GM18870 (cell line): ENCODE measurements around the gene PAMR1.

Source experiments
- ATAC-seq: cut with Tn5 transposase; IDR thresholded peaks from one replicate; pipeline ENCODE4 v1.9.1; 2021; ENCODE audit warnings: moderate library complexity; ENCODE audit not compliant: unreplicated experiment

The PAMR1 gene

GRCh38 chr11:35407041-35407440 is 118.4 kb downstream of the PAMR1 start:
- ATAC-seq: no peak

DNA sequence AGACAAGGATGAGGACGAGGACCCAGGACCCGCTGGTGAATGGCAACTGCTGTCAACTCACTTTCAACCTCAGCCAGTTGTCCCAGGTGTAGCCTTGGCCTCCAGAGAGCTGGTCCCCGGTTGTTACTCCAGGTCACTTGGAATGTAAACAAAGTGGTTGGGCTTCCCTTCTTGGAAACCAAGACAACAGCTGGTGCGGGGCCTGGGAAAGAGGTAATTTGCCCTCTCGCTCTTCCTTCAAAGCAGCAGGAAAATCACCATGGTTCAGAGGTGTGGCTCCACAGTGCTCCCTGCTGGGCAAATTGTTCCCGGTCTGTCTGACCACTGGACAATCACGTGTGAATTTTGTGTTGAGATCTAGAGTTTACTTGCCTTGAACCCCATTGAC is 121.0 kb downstream of the PAMR1 start:
- no peak for ATAC-seq

DNA sequence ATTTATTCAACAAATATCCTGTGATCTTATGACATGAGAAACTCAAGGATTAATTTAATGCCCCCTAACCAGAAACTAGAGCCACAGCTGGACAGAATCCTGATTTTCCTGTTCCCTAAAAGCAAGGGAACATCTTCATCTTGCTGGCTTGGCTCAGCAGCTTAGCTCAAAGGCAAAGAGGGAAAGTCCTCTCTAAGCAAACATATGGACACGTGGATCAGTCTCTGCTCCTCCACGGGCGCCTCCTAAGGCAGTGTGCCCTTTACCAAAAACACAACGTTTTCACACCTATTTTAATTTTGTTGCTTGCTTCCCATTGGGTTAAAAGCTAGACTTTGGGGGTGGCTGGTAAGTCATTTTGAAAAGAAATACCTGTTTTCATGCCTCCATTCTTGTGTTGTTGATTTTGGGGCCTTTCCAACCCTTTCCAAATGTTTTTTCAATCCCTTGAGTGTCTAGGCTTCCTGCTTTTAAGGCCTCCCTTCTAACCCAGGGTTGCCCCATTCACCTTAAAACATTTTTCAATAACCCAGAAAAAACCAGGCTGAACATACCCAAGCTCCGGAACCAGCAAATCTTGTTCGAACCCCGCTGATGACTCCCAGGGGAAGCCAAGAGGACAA is 121.5 kb downstream of the PAMR1 start:
- ATAC-seq: no peak

DNA sequence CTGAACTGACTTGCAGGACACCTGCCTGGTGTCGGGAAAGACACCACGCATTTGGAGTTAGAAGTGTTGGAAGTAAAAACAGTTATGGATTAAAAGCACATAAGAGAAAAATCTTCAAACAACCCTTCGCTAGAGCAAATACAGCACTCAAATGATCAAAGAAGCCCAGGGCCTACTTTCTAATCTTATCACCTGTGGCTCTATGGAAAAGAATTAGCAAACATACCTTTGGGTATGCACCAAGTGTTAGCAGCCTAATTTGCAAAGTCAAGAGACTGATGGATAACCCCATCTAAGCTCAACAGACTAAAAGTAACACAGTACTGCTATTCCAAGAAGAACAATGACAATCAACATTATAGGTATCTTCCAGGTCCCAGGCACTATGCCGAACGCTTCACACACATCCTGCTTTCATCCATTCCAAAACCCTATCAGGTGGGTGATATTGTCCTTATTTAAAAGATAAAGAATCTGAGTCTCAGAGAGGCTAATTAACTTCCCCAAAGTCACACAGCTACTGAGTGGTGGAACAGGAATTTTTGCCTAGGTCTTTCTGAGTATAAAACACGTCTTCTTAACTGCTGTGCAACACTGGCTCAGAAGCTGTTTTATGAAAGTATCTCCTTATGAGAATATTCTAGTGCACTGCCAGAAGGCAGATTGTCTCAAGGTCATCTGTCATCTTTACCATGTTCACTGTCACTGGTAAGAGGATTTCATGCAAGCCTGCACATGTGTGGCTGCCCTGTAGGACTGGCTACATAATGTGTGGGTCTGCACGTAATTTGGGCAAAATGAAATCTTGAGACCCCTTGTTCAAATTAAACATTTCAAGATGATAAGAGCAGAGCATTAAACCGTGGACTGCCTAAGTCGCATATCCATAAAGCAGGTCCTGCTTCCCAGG is 122.4 kb downstream of the PAMR1 start:
- no peak for ATAC-seq

DNA sequence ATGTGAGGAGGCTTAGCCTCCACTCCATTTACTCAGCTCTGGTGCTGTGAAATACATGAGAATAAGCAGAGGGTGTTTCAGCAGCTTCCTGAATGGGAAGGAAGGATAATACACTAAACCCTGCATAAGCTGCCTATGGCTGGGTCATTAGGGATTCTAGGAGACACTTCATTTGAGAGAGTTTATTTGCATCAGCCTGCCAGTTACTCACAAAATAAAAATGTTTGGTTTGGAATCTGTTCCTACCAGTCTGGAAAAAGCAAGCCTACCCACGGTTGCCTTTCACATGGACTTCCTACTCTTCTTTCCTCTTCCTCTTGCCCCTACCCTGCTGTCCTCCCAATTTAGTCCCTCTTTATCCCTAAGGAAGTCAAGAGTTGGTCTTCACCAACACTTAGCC is 126.5 kb downstream of the PAMR1 start:
- ATAC-seq: no peak

DNA sequence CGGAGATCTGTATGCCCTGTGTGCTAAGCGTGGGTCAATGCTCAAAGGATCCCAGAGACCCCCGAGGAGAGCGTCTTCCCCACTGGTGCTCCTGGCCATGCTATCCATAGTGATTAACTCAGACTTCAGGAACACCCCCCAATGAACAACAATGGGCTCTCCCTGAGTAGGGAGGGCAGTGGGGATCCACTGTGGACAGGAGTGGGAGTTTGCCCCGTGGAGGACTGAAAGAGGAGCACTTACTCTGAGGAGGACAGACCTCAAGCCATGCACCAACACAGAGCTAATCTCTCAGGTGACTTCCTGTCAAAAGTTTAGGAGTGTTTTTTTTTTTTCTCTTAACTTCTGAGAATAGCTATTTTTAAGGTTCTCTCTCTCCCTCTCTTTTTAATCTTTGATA is 130.5 kb downstream of the PAMR1 start:
- no peak for ATAC-seq

- ATAC-seq: no peak
Observed at GRCh38 chr11:35393098-35393497, 132.3 kb downstream of the PAMR1 start.

DNA sequence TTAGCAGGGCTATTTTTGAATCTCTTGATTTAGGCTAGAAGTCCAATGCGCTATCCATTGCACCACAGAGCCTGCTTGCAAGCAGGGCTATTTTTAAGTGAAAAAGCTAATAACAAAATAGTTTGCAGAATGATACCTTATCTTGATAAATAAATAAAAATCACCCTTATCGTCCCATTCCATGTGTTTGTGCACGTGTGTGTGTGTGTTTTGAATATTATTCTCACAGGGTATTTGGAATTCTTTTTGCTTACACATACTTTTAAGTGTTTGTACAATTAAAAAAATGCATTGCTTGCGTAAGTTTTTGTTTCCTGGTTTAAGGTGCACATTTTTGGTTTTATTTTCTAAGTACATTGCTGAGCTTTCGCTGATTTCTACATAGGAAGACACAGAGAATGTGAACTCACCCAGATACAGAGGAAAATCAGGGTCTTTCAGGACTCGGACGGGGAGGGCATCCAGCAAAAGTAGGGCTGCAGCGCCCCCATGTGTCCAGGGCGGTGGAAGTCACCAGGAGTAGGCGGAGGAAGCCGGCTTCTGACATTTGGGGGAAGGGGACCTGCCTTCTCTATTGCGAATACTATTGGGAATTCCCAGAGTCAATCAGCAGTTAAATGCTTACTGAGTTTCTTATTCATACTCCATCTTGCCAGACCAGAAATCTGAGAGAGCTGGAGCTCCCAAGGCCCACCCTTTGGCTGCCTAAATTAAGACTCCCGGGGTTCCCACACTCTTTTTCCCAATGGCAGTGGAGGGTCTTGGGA is 133.3 kb downstream of the PAMR1 start:
- no peak for ATAC-seq

GRCh38 chr11:35390737-35391682 is 134.4 kb downstream of the PAMR1 start:
- ATAC-seq: peak; percentile 88

DNA sequence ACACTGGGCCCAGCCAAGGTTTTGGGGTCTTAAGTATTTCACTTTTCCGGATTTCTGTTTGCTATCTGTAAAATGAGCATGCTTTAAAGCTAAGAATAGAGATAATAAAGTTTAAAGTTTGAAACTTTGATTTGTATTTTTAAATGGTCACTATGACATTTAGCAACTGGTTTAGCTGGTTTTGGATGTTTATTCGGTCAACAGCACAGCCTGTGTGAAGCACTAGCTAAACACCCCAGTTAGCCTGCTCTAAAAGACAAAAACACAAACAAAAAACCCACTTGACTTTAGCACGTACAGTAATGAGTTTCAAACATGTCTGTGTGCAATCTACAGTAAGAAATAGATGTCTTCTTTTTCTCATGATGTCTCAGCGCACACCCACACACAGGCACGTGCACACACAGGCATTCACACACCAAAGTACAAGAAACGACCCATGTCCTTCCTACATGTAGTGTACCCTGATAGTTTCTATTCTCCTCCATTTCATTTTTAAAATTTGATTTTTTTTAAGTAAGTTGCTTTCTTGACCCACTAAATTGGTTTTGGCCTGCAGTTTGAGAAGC is 135.4 kb downstream of the PAMR1 start:
- ATAC-seq: no peak

- ATAC-seq: no peak
Observed at GRCh38 chr11:35389112-35389511, 136.3 kb downstream of the PAMR1 start.

GRCh38 chr11:35388061-35388460 is 137.4 kb downstream of the PAMR1 start:
- no peak for ATAC-seq

DNA sequence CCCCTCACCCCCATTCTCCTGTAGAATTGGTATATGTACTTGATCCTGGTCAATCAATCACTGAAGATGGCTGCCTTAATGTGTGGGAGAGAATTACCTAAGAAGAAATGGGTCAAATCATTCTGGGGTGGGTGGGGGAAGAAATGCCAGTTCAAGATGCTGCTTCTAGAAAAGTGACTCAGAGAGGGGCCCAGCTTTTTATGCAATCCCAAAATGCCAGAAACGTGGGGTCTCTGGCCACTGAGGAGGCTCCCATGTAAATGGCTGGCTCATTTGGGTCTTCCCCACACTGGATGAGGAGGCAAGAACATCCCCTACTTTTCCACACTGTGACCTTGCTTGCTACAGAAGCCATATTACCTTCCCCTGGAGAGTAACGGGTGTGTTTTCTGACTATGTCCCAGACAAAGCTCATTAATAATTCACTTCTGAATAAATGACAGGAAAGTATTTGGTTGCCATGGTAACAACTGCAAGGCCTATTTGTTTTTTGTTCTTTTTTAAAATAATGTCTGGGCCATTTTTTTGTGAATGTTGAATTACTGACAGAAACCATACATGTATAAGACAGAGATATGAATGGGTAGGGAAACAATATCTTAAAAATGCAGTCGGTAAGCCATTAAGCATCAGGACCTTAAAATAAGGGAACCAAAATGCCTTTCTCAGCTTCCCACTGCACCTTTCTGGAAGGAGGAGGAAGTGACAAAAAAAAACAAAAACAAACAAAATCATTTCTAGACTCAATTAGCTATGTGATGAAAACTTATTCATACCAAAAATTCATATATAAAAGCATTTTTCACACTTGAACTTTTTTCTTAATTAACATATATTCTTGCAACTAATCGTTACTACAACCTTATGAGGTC is 138.1 kb downstream of the PAMR1 start:
- ATAC-seq: no peak

DNA sequence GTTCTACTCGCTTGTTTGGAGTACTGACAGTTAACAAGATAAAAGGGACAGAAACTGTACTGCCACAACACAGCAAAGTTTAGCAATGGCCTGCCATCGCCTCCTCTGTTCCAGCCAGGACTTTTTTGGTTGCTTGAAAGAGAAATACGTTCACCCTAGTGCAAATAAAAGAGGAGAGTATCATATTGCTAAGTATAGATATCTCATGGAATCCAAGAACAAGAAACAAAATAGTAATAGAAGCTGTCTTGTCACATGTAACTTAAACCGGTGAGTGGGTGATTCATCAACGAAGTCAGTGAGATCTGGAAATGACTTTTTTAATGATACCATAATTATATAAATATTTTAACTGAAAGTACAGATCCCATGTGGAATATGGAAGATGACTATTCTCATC is 141.5 kb downstream of the PAMR1 start:
- no peak for ATAC-seq
